Choroid plexus epithelial cell (primary cell): ENCODE results near the gene TYMP.
"Not testable (repeated sequence)": the region's sequence is repeated elsewhere in the genome, so short reads cannot be mapped to it uniquely, and the experiment has no call there.

Source experiments
- DNase-seq: peaks from one replicate; pipeline ENCODE4 v3.0.0-alpha.2; 2010; ENCODE audit warnings: low read depth
- H3K4me3 ChIP-seq: 2 replicates; pipeline ENCODE4 v1.5.1; 2011; ENCODE audit warnings: low read depth, mild to moderate bottlenecking, control low read depth, low read length, moderate library complexity
- TF ChIP-seq, protein P1 (sequence below): conservative IDR thresholded peaks from 2 replicates; pipeline ENCODE4 v1.5.1; 2011; ENCODE audit warnings: low read depth, mild to moderate bottlenecking, control low read depth, inconsistent platforms, low read length, moderate library complexity

Gene TYMP

DNA sequence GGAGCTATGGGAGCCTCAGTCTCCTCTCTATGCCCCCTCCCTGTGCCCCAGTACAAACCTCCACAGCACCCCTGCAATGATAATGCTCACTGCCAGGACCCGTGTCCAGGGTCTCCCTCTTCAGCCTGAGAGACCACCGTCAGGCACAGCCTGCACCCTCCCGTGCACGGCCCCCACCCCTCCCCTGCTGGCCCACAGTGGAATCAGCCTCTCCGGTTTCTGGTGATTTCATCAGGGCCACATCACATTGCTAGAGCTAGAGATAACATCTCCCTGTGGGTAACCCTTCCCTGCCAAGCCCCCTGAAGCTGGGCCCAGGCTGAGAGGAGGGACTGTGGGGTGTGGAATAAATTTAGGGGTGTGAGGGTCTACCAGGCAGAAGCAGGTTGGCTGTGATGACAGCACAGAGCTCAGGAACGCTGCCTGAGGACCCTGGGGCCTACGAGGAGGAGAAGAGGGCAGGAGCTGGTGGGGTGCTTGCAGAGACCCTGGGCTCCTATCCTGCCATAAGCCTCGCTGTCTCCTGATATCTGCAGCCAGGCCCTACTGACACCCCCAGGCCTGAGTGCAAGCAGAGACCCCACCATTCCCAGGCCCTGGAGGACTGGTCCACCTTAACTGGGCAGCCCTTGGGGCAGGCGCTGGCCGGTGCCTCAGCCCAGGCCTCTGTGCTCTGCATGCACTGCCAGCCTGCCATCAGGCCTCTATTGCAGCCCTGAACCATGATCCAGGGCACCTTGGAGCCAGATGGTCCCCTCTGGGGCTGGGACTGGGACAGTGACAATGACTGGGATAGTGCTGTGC lies 15.9 kb upstream of the TYMP start, which contains the start of gene KLHDC7B:
Gene KLHDC7B, plus strand, starts transcription at position 378 of the 804 bp plus-strand sequence. Its CDS starts 345 bp downstream, at position 723.
- H3K4me3 ChIP-seq, result no peak within 1 kb of the TSS
- TF ChIP-seq, protein P1, sequence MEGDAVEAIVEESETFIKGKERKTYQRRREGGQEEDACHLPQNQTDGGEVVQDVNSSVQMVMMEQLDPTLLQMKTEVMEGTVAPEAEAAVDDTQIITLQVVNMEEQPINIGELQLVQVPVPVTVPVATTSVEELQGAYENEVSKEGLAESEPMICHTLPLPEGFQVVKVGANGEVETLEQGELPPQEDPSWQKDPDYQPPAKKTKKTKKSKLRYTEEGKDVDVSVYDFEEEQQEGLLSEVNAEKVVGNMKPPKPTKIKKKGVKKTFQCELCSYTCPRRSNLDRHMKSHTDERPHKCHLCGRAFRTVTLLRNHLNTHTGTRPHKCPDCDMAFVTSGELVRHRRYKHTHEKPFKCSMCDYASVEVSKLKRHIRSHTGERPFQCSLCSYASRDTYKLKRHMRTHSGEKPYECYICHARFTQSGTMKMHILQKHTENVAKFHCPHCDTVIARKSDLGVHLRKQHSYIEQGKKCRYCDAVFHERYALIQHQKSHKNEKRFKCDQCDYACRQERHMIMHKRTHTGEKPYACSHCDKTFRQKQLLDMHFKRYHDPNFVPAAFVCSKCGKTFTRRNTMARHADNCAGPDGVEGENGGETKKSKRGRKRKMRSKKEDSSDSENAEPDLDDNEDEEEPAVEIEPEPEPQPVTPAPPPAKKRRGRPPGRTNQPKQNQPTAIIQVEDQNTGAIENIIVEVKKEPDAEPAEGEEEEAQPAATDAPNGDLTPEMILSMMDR, result peak; percentile 51
- DNase-seq, result peak; percentile 58

DNA sequence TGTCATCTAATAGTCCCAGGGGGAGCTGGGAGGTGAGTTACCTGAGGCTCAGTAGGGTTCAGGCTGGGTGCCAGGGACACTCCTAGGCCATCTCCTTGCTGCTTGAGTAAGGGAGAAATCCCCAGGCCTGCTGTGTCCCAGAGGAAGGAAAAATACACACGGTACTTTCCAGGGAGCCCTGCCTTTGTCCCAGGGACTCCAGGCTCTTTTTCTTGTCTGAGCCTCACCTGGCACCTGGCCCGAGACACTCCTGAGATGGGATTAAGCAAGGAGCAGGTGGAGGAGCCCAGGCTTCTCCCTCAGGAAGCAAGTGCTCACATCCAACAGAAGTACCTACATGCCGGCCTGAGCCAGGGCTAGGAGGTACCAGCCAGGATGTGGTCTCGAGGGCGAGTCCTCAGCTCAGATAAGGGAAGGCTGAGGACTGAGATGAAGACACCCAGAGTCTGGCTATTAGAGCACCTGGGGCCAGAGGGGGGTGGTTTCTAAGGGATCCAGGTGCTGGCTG lies 15.0 kb upstream of the TYMP start:
- TF ChIP-seq, protein P1, result no peak
- no peak overlapping the region for H3K4me3 ChIP-seq
- DNase-seq, result no peak

DNA sequence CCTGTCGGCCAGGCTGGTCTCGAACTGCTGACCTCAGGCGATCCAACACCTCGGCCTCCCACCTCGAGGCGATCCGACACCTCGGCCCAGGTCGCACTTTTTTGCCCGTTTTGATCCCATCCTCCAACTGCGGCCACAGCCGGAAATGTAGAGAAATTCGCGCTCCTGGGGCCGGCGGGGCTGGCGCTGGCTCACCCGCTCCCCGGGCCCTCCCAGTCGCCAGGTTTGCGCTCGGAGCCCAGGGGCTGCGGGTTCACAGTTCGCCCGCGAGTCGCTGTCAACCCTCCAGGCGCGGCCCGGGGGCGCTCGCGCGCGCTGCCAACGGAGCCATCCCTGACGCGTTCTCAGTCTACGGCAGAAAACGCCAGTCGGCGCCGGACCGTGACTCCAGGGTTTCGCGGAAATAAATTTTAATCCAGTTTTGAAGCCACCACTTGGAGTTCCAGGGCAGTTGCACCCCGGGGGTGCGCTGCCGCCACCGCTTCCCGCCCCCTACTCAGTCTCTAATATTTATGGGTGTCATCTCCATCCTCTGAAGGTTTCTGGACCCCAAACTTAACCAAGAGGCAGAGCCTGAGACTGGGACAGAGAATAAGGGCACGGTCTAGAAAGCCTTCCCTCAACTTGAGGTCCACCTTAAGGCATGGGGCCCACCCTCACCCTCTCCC lies 14.4 kb upstream of the TYMP start:
- DNase-seq, result peak; percentile 65
- H3K4me3 ChIP-seq, result peak overlapping the region; percentile 44
- TF ChIP-seq, protein P1, result peak; percentile 61

DNA sequence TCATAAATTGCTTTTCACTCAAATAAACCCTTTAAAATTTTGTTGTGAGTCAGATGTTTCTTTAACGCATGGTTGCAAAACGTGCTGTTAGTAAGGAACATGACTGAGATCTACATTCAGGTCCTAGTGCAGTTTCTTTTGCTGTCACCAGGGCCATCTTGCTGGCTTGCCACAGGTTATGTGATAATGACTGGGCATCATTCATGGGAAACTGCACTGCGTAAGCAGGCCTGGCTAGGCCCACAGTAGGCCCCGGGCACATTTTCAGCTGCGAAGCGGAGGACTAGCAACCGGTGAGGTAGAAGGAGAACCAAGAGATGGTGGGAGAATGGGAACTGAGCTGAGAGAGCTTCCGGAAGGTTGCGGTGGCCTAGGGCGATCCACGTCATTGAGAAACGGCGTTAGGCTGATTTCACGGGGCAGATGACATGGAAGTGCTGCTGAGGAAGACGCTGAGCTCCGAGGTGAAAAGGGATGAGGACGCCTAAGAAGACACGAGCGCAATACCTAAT lies 12.7 kb upstream of the TYMP start:
- DNase-seq, result peak; percentile 42
- H3K4me3 ChIP-seq, result no peak overlapping the region
- TF ChIP-seq, protein P1, result peak; percentile 6

DNA sequence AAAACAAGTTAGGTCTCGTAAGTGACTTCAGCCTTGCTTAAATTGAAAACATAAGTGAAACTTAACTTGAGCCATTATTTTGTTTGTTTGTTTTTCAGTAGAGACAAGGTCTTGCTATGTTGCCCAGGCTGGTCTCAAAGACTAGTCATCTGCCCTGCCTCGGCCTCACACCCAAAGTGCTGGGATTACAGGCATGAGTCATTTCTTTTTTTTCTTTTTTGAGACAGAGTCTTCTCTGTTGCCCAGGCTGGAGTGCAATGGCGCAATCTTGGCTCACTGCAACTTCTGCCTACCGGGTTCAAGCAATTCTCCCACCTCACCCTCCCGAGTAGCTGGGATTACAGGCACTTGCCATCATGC lies 11.8 kb upstream of the TYMP start:
- H3K4me3 ChIP-seq, result not testable (repeated sequence)
- DNase-seq, result peak; percentile 86

DNA sequence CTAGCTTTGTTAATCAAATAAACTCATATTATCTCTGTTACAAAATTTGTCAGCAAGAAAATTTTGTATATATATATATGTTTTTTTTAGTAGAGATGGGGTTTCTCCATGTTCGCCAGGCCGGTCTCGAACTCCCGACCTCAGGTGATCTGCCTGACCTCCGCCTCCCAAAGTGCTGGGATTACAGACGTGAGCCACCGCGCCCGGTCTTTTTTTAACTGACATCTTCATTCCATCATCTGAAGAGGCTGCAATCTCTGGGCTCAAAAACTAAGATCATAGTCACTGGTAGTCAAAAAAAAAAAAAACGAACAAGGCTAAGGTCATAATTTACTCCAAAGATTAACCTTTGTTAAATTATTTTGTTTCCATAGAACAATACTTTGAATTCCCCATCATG lies 10.6 kb upstream of the TYMP start:
- no peak for DNase-seq
- TF ChIP-seq, protein P1, result no peak
- no peak overlapping the region for H3K4me3 ChIP-seq

DNA sequence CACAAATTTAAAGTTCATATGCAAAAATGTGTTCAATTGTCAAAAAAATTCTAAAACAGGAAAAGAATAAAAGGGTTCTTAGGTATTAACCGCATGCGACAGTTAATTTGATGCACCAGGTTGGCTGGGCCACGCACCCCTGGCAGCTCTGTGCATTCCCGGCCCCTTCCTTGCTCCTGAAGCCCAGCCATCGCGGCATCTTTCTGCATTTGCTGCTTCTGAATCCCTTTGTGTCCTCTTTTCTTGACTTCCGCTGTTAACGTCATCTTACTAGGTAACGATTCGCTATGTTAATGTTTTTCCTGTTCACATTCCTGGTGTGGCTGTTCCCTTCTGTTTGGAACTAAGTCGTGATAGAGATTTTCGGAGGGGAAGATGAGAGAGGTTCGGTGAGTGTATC lies 8.0 kb upstream of the TYMP start:
- TF ChIP-seq, protein P1, result no peak
- DNase-seq, result no peak
- H3K4me3 ChIP-seq, result no peak overlapping the region
